ENCODE results near the gene OXTR. TPM values are rescaled to one million over a fixed set of nuclear protein-coding genes. Genes with fewer than 3 reads are reported as not detected.

The OXTR gene
- total RNA-seq, 1 experiment from 2014 or later = 3.6 TPM

GRCh38 chr3:8712045-8712907 lies 57.1 kb downstream of the OXTR start:
- Mint-ChIP-seq H3K27ac (no peak overlapping the region), H3K9me3 (no peaks in the 10 kb centered on the region), H3K36me3 (no peaks in the 10 kb centered on the region; the same call in 1 of the 2 replicates), H3K27me3 (ENCODE audit: low read depth) (peaks cover 100% of the 10 kb centered on the region), H3K4me1 (peaks cover 12% of the 10 kb centered on the region), H3K4me3 (no peak overlapping the region)
- ATAC-seq (no peak), DNase-seq (ENCODE audit: low spot score) (no peak)
- POLR2A ChIA-PET = no interaction called here
- CTCF ChIA-PET = interaction anchor here (1.3 to 3.1 kb wide), 4 partner anchors 10 to 58 kb away, joined by 3 to 33 read pairs (median 16); partner anchors contain the start of gene OXTR
- TF ChIP-seq ZNF232 (CRISPR knock-in tag; IDR thresholded peaks at IDR 0.05) (no peak), SOX15 (CRISPR knock-in tag; IDR thresholded peaks at IDR 0.05) (no peak), USF1 (CRISPR knock-in tag; IDR thresholded peaks at IDR 0.05) (no peak), ZBTB21 (CRISPR knock-in tag; IDR thresholded peaks at IDR 0.05; ENCODE audit: borderline replicate concordance) (no peak)

- H3K4me3 Mint-ChIP-seq = no peak overlapping the region
- H3K27me3 Mint-ChIP-seq (ENCODE audit: low read depth) = peaks cover 100% of the 10 kb centered on the region
- no peak overlapping the region for H3K27ac Mint-ChIP-seq
- no peak for ATAC-seq
- POLR2A ChIA-PET = no interaction called here
- 0 out of 2 replicates have a peak, but pooled peaks cover 2% of the 10 kb centered on the region for H3K4me1 Mint-ChIP-seq
- CTCF ChIA-PET = interaction anchor here (0.6 kb wide), 1 partner anchor 1216 kb away, joined by 3 read pairs; no protein-coding TSS in a partner anchor
- no peaks in the 10 kb centered on the region for H3K9me3 Mint-ChIP-seq
- H3K36me3 Mint-ChIP-seq = no peaks in the 10 kb centered on the region
- no peak for DNase-seq (ENCODE audit: low spot score)
- TF ChIP-seq STAT6 (CRISPR knock-in tag; conservative IDR thresholded peaks at IDR 0.05; ENCODE audit: low read depth) (no peak), ZNF232 (CRISPR knock-in tag; IDR thresholded peaks at IDR 0.05) (no peak), HMGA2 (CRISPR knock-in tag; IDR thresholded peaks at IDR 0.05) (no peak), E2F4 (CRISPR knock-in tag; IDR thresholded peaks at IDR 0.05; ENCODE audit: borderline replicate concordance, low read depth) (no peak), ZNF532 (CRISPR knock-in tag; IDR thresholded peaks at IDR 0.05; ENCODE audit: borderline replicate concordance) (no peak), AFF4 (CRISPR knock-in tag; IDR thresholded peaks at IDR 0.05; ENCODE audit: borderline replicate concordance) (no peak), ESRRA (CRISPR knock-in tag; IDR thresholded peaks at IDR 0.05; ENCODE audit: borderline replicate concordance) (no peak), ZNF425 (CRISPR knock-in tag; conservative IDR thresholded peaks at IDR 0.05) (no peak), FOXP1 (CRISPR knock-in tag; IDR thresholded peaks at IDR 0.05; ENCODE audit: borderline replicate concordance) (no peak), JUN (CRISPR knock-in tag; IDR thresholded peaks at IDR 0.05) (no peak), ZNF671 (CRISPR knock-in tag; IDR thresholded peaks at IDR 0.05) (no peak), CREB1 (CRISPR knock-in tag; IDR thresholded peaks at IDR 0.05) (no peak), MAX (CRISPR knock-in tag; IDR thresholded peaks at IDR 0.05) (no peak)
These were observed 59.5 kb downstream of the OXTR start for GRCh38 chr3:8709801-8710507.
